Measurements from ENCODE around the gene PPFIA4. TPM values are rescaled to one million over a fixed set of nuclear protein-coding genes. Genes with fewer than 3 reads are reported as not detected.

PPFIA4 gene
- total RNA-seq, 1 experiment from 2014 or later: 21.1 TPM

DNA sequence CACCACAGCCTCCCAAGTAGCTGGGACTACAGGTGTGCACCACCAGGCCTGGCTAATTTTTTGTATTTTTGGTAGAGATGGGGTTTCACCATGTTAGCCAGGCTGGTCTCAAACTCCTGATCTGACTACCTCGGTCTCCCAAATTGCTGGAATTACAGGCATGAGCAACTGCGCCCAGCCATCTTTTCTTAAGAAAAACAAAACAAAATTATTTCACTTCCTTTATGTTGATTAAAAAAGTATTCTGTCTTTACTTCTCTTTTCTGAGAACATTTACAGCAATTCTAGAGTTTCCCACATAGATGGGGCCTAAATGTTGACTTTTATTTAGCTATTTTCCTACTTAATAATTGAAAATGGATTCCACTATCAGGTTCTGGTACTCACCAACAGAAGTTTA lies 36.4 kb upstream of the PPFIA4 start:
- ATAC-seq: no peak
- CTCF ChIA-PET: interaction anchor here (0.7 kb wide), 1 partner anchor 11 kb away, joined by 5 read pairs; no protein-coding TSS in a partner anchor
- peaks cover 9% of the 10 kb centered on the region for H3K9me3 Mint-ChIP-seq
- no peak for TF ChIP-seq ETV6 (CRISPR knock-in tag; IDR thresholded peaks at IDR 0.05)
- TF ChIP-seq, protein P1, sequence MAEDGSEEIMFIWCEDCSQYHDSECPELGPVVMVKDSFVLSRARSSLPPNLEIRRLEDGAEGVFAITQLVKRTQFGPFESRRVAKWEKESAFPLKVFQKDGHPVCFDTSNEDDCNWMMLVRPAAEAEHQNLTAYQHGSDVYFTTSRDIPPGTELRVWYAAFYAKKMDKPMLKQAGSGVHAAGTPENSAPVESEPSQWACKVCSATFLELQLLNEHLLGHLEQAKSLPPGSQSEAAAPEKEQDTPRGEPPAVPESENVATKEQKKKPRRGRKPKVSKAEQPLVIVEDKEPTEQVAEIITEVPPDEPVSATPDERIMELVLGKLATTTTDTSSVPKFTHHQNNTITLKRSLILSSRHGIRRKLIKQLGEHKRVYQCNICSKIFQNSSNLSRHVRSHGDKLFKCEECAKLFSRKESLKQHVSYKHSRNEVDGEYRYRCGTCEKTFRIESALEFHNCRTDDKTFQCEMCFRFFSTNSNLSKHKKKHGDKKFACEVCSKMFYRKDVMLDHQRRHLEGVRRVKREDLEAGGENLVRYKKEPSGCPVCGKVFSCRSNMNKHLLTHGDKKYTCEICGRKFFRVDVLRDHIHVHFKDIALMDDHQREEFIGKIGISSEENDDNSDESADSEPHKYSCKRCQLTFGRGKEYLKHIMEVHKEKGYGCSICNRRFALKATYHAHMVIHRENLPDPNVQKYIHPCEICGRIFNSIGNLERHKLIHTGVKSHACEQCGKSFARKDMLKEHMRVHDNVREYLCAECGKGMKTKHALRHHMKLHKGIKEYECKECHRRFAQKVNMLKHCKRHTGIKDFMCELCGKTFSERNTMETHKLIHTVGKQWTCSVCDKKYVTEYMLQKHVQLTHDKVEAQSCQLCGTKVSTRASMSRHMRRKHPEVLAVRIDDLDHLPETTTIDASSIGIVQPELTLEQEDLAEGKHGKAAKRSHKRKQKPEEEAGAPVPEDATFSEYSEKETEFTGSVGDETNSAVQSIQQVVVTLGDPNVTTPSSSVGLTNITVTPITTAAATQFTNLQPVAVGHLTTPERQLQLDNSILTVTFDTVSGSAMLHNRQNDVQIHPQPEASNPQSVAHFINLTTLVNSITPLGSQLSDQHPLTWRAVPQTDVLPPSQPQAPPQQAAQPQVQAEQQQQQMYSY (CRISPR knock-in tag; IDR thresholded peaks at IDR 0.05): no peak
- TF ChIP-seq, protein P2, sequence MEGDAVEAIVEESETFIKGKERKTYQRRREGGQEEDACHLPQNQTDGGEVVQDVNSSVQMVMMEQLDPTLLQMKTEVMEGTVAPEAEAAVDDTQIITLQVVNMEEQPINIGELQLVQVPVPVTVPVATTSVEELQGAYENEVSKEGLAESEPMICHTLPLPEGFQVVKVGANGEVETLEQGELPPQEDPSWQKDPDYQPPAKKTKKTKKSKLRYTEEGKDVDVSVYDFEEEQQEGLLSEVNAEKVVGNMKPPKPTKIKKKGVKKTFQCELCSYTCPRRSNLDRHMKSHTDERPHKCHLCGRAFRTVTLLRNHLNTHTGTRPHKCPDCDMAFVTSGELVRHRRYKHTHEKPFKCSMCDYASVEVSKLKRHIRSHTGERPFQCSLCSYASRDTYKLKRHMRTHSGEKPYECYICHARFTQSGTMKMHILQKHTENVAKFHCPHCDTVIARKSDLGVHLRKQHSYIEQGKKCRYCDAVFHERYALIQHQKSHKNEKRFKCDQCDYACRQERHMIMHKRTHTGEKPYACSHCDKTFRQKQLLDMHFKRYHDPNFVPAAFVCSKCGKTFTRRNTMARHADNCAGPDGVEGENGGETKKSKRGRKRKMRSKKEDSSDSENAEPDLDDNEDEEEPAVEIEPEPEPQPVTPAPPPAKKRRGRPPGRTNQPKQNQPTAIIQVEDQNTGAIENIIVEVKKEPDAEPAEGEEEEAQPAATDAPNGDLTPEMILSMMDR (IDR thresholded peaks at IDR 0.05): no peak
- TF ChIP-seq ZNF232 (CRISPR knock-in tag; IDR thresholded peaks at IDR 0.05): no peak
- TF ChIP-seq, protein P3, sequence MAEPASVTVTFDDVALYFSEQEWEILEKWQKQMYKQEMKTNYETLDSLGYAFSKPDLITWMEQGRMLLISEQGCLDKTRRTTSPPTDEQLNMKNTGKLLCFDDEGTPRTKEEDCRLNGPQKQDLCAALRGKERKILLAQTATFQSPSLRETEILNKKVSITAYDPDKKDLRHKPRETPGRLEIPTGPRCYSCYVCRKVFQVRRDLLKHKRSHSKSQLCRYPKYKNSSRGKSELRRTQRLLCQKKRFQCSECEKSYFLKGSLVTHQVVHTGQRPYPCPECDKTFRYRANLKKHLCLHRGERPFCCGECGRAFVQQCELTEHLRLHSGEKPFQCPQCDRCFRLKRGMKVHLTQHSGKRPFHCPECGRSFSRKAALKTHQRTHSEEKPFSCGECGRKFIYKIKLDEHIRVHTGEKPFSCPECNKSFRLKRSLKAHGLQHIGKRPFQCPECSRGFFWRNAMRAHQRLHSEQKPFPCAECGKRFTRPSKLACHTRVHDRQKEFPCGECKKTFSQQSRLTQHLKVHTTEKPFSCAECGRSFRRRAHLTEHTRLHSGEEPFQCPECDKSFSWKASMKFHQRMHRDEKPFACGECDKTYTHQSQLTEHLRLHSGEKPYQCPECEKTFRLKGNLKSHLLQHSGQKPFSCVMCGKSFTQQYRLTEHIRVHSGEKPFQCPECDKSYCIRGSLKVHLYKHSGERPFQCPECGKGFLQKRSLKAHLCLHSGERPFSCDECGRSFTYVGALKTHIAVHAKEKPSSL (CRISPR knock-in tag; conservative IDR thresholded peaks at IDR 0.05): no peak
- TF ChIP-seq ZNF416 (CRISPR knock-in tag; IDR thresholded peaks at IDR 0.05): no peak
- TF ChIP-seq ZNF219 (CRISPR knock-in tag; IDR thresholded peaks at IDR 0.05; ENCODE audit: borderline replicate concordance): no peak
- TF ChIP-seq TCF7 (CRISPR knock-in tag; IDR thresholded peaks at IDR 0.05; ENCODE audit: low read depth): no peak
- TF ChIP-seq, protein P4, sequence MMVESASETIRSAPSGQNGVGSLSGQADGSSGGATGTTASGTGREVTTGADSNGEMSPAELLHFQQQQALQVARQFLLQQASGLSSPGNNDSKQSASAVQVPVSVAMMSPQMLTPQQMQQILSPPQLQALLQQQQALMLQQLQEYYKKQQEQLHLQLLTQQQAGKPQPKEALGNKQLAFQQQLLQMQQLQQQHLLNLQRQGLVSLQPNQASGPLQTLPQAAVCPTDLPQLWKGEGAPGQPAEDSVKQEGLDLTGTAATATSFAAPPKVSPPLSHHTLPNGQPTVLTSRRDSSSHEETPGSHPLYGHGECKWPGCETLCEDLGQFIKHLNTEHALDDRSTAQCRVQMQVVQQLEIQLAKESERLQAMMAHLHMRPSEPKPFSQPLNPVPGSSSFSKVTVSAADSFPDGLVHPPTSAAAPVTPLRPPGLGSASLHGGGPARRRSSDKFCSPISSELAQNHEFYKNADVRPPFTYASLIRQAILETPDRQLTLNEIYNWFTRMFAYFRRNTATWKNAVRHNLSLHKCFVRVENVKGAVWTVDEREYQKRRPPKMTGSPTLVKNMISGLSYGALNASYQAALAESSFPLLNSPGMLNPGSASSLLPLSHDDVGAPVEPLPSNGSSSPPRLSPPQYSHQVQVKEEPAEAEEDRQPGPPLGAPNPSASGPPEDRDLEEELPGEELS (CRISPR knock-in tag; IDR thresholded peaks at IDR 0.05): no peak
- TF ChIP-seq, protein P5, sequence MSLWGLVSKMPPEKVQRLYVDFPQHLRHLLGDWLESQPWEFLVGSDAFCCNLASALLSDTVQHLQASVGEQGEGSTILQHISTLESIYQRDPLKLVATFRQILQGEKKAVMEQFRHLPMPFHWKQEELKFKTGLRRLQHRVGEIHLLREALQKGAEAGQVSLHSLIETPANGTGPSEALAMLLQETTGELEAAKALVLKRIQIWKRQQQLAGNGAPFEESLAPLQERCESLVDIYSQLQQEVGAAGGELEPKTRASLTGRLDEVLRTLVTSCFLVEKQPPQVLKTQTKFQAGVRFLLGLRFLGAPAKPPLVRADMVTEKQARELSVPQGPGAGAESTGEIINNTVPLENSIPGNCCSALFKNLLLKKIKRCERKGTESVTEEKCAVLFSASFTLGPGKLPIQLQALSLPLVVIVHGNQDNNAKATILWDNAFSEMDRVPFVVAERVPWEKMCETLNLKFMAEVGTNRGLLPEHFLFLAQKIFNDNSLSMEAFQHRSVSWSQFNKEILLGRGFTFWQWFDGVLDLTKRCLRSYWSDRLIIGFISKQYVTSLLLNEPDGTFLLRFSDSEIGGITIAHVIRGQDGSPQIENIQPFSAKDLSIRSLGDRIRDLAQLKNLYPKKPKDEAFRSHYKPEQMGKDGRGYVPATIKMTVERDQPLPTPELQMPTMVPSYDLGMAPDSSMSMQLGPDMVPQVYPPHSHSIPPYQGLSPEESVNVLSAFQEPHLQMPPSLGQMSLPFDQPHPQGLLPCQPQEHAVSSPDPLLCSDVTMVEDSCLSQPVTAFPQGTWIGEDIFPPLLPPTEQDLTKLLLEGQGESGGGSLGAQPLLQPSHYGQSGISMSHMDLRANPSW (CRISPR knock-in tag; conservative IDR thresholded peaks at IDR 0.05; ENCODE audit: low read depth): no peak
- TF ChIP-seq NFATC4 (CRISPR knock-in tag; IDR thresholded peaks at IDR 0.05): no peak
- TF ChIP-seq, protein P6, sequence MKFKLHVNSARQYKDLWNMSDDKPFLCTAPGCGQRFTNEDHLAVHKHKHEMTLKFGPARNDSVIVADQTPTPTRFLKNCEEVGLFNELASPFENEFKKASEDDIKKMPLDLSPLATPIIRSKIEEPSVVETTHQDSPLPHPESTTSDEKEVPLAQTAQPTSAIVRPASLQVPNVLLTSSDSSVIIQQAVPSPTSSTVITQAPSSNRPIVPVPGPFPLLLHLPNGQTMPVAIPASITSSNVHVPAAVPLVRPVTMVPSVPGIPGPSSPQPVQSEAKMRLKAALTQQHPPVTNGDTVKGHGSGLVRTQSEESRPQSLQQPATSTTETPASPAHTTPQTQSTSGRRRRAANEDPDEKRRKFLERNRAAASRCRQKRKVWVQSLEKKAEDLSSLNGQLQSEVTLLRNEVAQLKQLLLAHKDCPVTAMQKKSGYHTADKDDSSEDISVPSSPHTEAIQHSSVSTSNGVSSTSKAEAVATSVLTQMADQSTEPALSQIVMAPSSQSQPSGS (CRISPR knock-in tag; IDR thresholded peaks at IDR 0.05; ENCODE audit: borderline replicate concordance, low read depth): no peak
- no peak for TF ChIP-seq MXD4 (CRISPR knock-in tag; IDR thresholded peaks at IDR 0.05; ENCODE audit: borderline replicate concordance)
- H3K27ac Mint-ChIP-seq: no peak overlapping the region
- peaks cover 5% of the 10 kb centered on the region for H3K4me1 Mint-ChIP-seq
- DNase-seq (ENCODE audit: low spot score): no peak
- H3K4me3 Mint-ChIP-seq: no peak overlapping the region
- H3K27me3 Mint-ChIP-seq (ENCODE audit: low read depth): peaks cover 20% of the 10 kb centered on the region
- POLR2A ChIA-PET: no interaction called here
- no peaks in the 10 kb centered on the region for H3K36me3 Mint-ChIP-seq
